Common myeloid progenitor, CD34-positive (primary cell): ENCODE measurements around the gene KIF16B.
"Not testable (repeated sequence)": the region's sequence is repeated elsewhere in the genome, so short reads cannot be mapped to it uniquely, and the experiment has no call there.

ENCODE experiments used
- CTCF ChIA-PET: fragments of 350-600 bp; sonication (Branson Sonifier 250); formaldehyde crosslinking; loops from one replicate; lab custom pipeline; 2021; ENCODE audit warnings: antibody characterized with exemption; lab: Charles Lee
- POLR2A ChIA-PET: fragments of 350-600 bp; sonication (Branson Sonifier 250); formaldehyde crosslinking; loops from one replicate; lab custom pipeline; 2021; ENCODE audit warnings: antibody characterized with exemption; lab: Charles Lee
- DNase-seq, 3 donors: peaks; one replicate each; pipeline versions ENCODE4 v3.0.0 to v3.0.0-alpha.2; 2013
- H3K27ac ChIP-seq, 2 experiments: 1 replicate in 1 of 2; 2 replicates in 1 of 2; pipeline ENCODE4 v1.7.0; 2013; ENCODE audit warnings: inconsistent platforms in 2 of 2, low read length in 2 of 2, mild to moderate bottlenecking in 2 of 2, low read depth in 1 of 2, moderate library complexity in 1 of 2; ENCODE audit not compliant: severe bottlenecking in 2 of 2, insufficient read depth in 1 of 2, poor library complexity in 1 of 2
- H3K27me3 ChIP-seq, 5 experiments: replicated peaks in 2 of 5; 1 replicate in 3 of 5; 2 replicates in 2 of 5; pipeline versions ENCODE4 v1.6.1 to v1.7.0; 2013; ENCODE audit warnings: low read length in 4 of 5, mild to moderate bottlenecking in 2 of 5, moderate library complexity in 2 of 5, inconsistent platforms in 1 of 5; ENCODE audit not compliant: insufficient read depth in 5 of 5, control insufficient read depth in 4 of 5
- H3K36me3 ChIP-seq, 4 experiments: 1 replicate in 2 of 4; 2 replicates in 2 of 4; pipeline versions ENCODE4 v1.6.1 to v1.7.0; 2013; ENCODE audit warnings: low read length in 3 of 4, control low read depth in 1 of 4, mild to moderate bottlenecking in 1 of 4; ENCODE audit not compliant: control insufficient read depth in 4 of 4, insufficient read depth in 4 of 4
- H3K4me1 ChIP-seq, 4 experiments: 1 replicate in 3 of 4; 2 replicates in 1 of 4; pipeline versions ENCODE4 v1.6.1 to v1.7.1; 2013; ENCODE audit warnings: low read length in 3 of 4, mild to moderate bottlenecking in 3 of 4, control low read depth in 1 of 4, inconsistent platforms in 1 of 4, moderate library complexity in 1 of 4; ENCODE audit not compliant: control insufficient read depth in 4 of 4, insufficient read depth in 4 of 4; ENCODE audit errors: control extremely low read depth in 1 of 4
- H3K4me3 ChIP-seq, 7 experiments: 1 replicate in 4 of 7; 2 replicates in 3 of 7; pipeline versions ENCODE4 v1.5.1 to v1.7.0; 2013; ENCODE audit warnings: mild to moderate bottlenecking in 7 of 7, low read length in 6 of 7, moderate library complexity in 6 of 7, inconsistent platforms in 2 of 7, low read depth in 2 of 7, control low read depth in 1 of 7; ENCODE audit not compliant: insufficient read depth in 4 of 7, control insufficient read depth in 1 of 7; ENCODE audit errors: extremely low read depth in 1 of 7
- H3K9me3 ChIP-seq, 5 experiments: 1 replicate in 4 of 5; 2 replicates in 1 of 5; pipeline versions ENCODE4 v1.6.1 to v1.7.1; 2013; ENCODE audit warnings: low read length in 4 of 5, mild to moderate bottlenecking in 2 of 5, inconsistent platforms in 1 of 5, low read depth in 1 of 5, moderate library complexity in 1 of 5; ENCODE audit not compliant: control insufficient read depth in 4 of 5, insufficient read depth in 2 of 5; ENCODE audit errors: control extremely low read depth in 1 of 5
- WGBS: methylation state at CpG from one replicate; pipeline ENCODE4 v1.1.5; 2013; ENCODE audit not compliant: insufficient coverage; 5-methylcytosine and 5-hydroxymethylcytosine counted together

Gene KIF16B

DNA sequence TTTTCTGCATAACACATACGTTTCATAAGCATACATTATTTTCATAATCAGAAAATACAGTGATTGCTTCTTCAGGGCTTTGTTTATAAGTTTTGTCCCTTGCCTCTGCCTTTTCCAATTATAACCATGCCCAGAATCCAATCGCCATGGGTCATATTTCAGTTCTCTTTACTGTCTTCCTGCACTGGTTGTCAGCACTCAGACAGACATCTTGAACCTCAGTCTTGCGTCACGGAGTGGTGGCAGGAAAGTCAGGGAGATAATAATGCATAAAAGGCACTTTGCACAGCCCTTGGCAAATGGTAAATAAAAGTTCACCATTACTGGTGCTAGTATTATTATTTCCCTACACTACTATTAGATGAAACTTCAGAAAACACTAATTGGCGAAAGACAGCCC lies 7.2 kb downstream of the KIF16B start:
- Histone ChIP-seq H3K27ac (no peak overlapping the region), H3K4me1 (peaks cover 0 to 13% (median 6%) of the 10 kb centered on the region in 4 experiments), H3K36me3 (no peaks in the 10 kb centered on the region), H3K4me3 (no peak overlapping the region), H3K9me3 (no peaks in the 10 kb centered on the region), H3K27me3 (no peaks in the 10 kb centered on the region)
- CTCF ChIA-PET: interaction anchor here (0.8 kb wide), 1 partner anchor 13 kb away, joined by 3 read pairs; no protein-coding TSS in a partner anchor
- POLR2A ChIA-PET: no interaction called here
- no peak for DNase-seq
- 89% methylated on average over 3 of the region's 5 CpGs for WGBS

DNA sequence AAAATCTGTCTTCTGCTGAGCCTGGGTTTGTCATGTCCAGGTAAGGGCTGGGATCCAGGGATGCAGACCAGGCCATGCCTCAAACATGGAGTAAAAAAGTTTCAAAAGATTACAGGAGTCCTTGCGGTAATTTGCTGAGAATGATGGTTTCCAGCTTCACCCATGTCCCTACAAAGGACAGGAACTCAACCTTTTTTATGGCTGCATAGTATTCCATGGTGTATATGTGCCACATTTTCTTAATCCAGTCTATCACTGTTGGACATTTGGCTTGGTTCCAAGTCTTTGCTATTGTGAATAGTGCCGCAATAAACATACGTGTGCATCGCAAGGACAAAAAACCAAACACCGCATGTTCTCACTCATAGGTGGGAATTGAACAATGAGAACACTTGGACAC lies 9.2 kb downstream of the KIF16B start:
- CTCF ChIA-PET, DNase-seq, H3K9me3 ChIP-seq, POLR2A ChIA-PET, H3K36me3 ChIP-seq, H3K4me1 ChIP-seq, H3K27ac ChIP-seq, H3K27me3 ChIP-seq, H3K4me3 ChIP-seq: not testable (repeated sequence)
- WGBS: 86% methylated on average over 1 of the region's 5 CpGs

DNA sequence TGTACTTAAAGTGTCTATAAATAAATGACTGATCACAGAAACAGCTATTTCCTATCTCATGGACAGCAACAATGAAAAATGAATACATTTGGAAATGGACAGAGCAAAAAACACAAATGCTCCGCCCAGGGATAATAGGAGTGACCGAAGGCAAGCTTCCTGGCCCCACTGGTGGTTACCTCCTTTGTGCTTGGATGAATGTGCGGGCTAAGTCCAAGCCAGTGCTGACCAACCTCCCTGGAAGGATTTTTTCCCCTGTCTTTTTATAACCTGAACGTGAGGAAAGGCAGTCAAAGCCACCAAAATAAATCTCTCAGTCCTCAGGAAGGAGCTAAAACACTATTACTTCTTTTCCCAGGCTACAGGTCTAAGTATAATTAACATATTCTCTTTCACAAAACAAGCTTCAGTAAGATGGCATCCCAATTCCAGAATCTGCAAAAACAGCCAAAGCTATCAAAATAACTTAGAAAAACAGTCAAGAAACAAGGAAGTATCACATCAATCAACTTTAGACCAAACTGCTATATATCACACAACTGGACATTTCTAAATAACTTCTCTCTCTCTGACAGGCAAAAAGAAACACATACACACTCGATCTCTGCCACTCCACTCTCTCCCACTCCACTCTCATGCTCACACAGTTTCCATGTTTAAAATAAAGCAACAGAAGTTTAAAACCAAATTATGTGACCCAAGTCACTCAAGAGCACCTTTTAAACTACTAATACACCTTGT lies 10.0 kb downstream of the KIF16B start:
- H3K36me3 ChIP-seq: no peaks in the 10 kb centered on the region
- no peak overlapping the region for H3K27ac ChIP-seq
- H3K27me3 ChIP-seq: no peaks in the 10 kb centered on the region
- POLR2A ChIA-PET: no interaction called here
- no peak overlapping the region for H3K4me3 ChIP-seq
- H3K4me1 ChIP-seq: peaks cover 0 to 6% (median 3%) of the 10 kb centered on the region in 4 experiments
- DNase-seq: peak in 2 of 3 donors; percentile 9 to 12
- CTCF ChIA-PET: no interaction called here
- H3K9me3 ChIP-seq: no peaks in the 10 kb centered on the region
- WGBS: 65% methylated on average over 5 of the region's 5 CpGs

DNA sequence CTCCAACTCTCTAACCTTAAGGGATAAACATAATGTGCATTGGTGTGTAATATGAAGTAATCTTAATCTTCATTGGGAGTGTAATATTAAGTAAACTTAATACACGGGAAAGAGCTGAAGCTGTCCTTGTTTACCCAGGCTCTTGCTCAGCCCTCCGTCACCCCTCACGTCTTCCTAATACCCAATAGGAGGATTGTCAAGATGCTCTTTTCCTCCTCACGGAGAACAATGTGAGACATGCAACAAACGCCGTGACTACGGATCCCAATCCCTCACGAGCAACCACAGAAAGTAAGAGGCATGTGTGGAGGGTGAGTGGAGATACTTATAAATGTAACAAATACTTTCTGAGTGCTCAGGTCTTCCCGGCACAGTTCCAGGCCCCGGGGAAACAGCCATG lies 11.0 kb downstream of the KIF16B start:
- Histone ChIP-seq H3K27me3 (no peaks in the 10 kb centered on the region), H3K9me3 (no peaks in the 10 kb centered on the region), H3K4me3 (no peak overlapping the region), H3K36me3 (no peaks in the 10 kb centered on the region), H3K27ac (no peak overlapping the region), H3K4me1 (peaks cover 0 to 6% (median 3%) of the 10 kb centered on the region in 4 experiments)
- no peak for DNase-seq
- ChIA-PET CTCF (no interaction called here), POLR2A (no interaction called here)
- 100% methylated on average over 2 of the region's 10 CpGs for WGBS

DNA sequence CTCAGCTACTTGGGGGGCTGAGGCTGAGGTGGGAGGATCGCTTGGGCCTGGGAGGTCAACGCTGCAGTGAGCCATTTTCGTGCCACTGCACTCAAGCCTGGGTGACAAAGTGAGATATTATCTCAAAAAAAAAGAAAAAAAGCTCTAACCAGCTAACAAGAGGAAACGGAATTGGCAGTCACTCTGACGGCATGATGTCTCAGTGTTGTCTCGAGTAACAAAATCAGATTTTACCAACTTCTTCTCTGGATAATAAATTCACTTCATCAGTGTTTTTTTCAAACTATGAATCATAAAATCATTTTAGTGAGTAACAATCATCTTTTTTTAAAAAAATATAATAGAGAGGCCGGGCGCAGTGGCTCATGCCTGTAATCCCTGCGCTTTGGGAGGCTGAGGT lies 12.6 kb downstream of the KIF16B start:
- DNase-seq: no peak
- H3K27ac ChIP-seq: no peak overlapping the region
- POLR2A ChIA-PET: no interaction called here
- H3K36me3 ChIP-seq: no peaks in the 10 kb centered on the region
- H3K9me3 ChIP-seq: no peaks in the 10 kb centered on the region
- H3K27me3 ChIP-seq: no peaks in the 10 kb centered on the region
- no peak overlapping the region for H3K4me3 ChIP-seq
- CTCF ChIA-PET: no interaction called here
- 96% methylated on average over 6 of the region's 9 CpGs for WGBS
- H3K4me1 ChIP-seq: peaks cover 0 to 6% (median 3%) of the 10 kb centered on the region in 4 experiments

DNA sequence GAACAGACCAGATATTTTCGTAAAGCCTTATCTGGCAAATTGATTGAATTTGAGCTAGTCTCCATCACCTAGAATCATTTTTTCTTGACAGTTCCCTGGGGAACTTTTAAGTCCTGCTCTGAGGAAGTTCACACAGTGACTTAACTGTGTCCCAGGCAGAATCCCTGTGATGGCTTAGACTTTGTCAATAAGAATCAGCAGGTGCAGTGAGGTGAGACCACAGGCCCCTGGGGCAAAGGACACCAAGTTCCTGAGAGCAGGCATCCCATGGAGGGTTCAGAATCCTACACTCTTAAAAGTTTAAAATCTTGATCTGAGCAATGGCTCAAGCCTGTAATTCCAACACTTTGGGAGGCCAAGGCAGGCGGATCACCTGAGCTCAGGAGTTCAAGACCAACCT lies 13.0 kb downstream of the KIF16B start:
- no peaks in the 10 kb centered on the region for H3K27me3 ChIP-seq
- no peaks in the 10 kb centered on the region for H3K9me3 ChIP-seq
- no peak overlapping the region for H3K4me3 ChIP-seq
- no peak for DNase-seq
- WGBS: 100% methylated on average over 1 of the region's 2 CpGs
- POLR2A ChIA-PET: no interaction called here
- no peak overlapping the region for H3K27ac ChIP-seq
- H3K36me3 ChIP-seq: no peaks in the 10 kb centered on the region
- CTCF ChIA-PET: no interaction called here
- H3K4me1 ChIP-seq: peaks cover 0 to 6% (median 3%) of the 10 kb centered on the region in 4 experiments

DNA sequence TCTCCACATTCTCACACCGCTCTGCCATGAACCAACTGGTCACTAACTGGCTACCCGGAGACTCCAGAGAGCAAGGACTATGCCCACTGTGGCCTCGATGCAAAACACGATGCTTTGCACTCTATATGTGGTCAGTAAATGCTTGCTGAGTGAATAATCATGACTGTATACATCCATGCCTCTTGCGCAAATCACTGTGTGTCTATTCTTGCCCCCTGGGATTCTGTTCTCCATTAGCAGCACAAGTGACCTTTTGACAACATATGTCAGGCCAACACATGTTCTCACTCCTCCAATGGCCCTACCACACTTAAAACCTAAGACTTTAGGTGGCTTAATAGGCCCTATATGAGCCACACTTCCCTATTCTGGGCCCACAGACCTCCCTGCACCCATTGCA lies 16.9 kb downstream of the KIF16B start:
- no peak for DNase-seq
- H3K4me3 ChIP-seq: no peak overlapping the region
- 90% methylated on average over 5 of the region's 5 CpGs for WGBS
- H3K27me3 ChIP-seq: no peaks in the 10 kb centered on the region
- peaks cover 0 to 6% (median 0%) of the 10 kb centered on the region in 5 experiments for H3K9me3 ChIP-seq
- CTCF ChIA-PET: interaction anchor here (1.1 kb wide), 1 partner anchor 25 kb away, joined by 3 read pairs; no protein-coding TSS in a partner anchor
- no peaks in the 10 kb centered on the region for H3K36me3 ChIP-seq
- H3K4me1 ChIP-seq: peaks cover 0 to 9% (median 1%) of the 10 kb centered on the region in 4 experiments
- no peak overlapping the region for H3K27ac ChIP-seq
- POLR2A ChIA-PET: no interaction called here
